Natural killer cell (primary cell): Measurements from ENCODE around the gene SH2D7. TPM values are rescaled to one million over a fixed set of nuclear protein-coding genes. Genes with fewer than 3 reads are reported as not detected.

Source experiments
- ATAC-seq, 3 donors: fragments of 150-1000 bp in 2 of 3; fragments of 200-7000 bp in 1 of 3; cut with Tn5 transposase; 1 replicate in 1 of 3; 2 replicates in 2 of 3; pipeline ENCODE4 v1.10.0; 2021; ENCODE audit warnings: mild to moderate bottlenecking in 2 of 3, moderate library complexity in 2 of 3
- DNase-seq, 2 donors: peaks; one replicate each; pipeline versions ENCODE4 v3.0.0 to v3.0.0-alpha.2; 2013 to 2021; ENCODE audit warnings: mixed read lengths in 1 of 2
- H3K27ac ChIP-seq: one replicate; pipeline ENCODE4 v1.5.1; 2013; ENCODE audit warnings: mild to moderate bottlenecking, low read length
- H3K27me3 ChIP-seq: one replicate; pipeline ENCODE4 v1.6.1; 2013; ENCODE audit warnings: low read length; ENCODE audit not compliant: control insufficient read depth, insufficient read depth
- H3K36me3 ChIP-seq: one replicate; pipeline ENCODE4 v1.6.1; 2013; ENCODE audit warnings: low read length; ENCODE audit not compliant: control insufficient read depth, insufficient read depth
- H3K4me1 ChIP-seq: one replicate; pipeline ENCODE4 v1.6.1; 2013; ENCODE audit warnings: low read length; ENCODE audit not compliant: control insufficient read depth, insufficient read depth
- H3K4me3 ChIP-seq: one replicate; pipeline ENCODE4 v1.5.1; 2013; ENCODE audit warnings: low read length
- H3K9me3 ChIP-seq: one replicate; pipeline ENCODE4 v1.6.1; 2013; ENCODE audit warnings: low read length; ENCODE audit not compliant: control insufficient read depth, insufficient read depth
- H3K27ac Mint-ChIP-seq, 2 donors: one replicate each; pipeline ENCODE4 v1.8.0; 2022; ENCODE audit warnings: mild to moderate bottlenecking in 2 of 2, mixed read lengths in 2 of 2, moderate library complexity in 1 of 2
- H3K27me3 Mint-ChIP-seq, 2 donors: one replicate each; pipeline ENCODE4 v1.8.0; 2022; ENCODE audit warnings: low read depth in 2 of 2, mixed read lengths in 2 of 2
- H3K36me3 Mint-ChIP-seq: one replicate; pipeline ENCODE4 v1.8.0; 2022; ENCODE audit warnings: mixed read lengths
- H3K4me1 Mint-ChIP-seq, 2 donors: one replicate each; pipeline ENCODE4 v1.8.0; 2022; ENCODE audit warnings: mixed read lengths in 2 of 2
- H3K4me3 Mint-ChIP-seq: one replicate; pipeline ENCODE4 v1.8.0; 2022; ENCODE audit warnings: mild to moderate bottlenecking, moderate library complexity, mixed read lengths
- H3K9me3 Mint-ChIP-seq, 2 donors: one replicate each; pipeline ENCODE4 v1.8.0; 2022; ENCODE audit warnings: mixed read lengths in 2 of 2
- WGBS: methylation state at CpG from one replicate; pipeline ENCODE4 v1.1.7; 2013; ENCODE audit warnings: missing lambda C conversion rate; ENCODE audit not compliant: insufficient coverage; 5-methylcytosine and 5-hydroxymethylcytosine counted together
- intact Hi-C: fragments of 100-400 bp; cut with micrococcal nuclease; formaldehyde crosslinking; loops from one replicate; pipeline ENCODE4 v1.14.2; 2022
- total RNA-seq, 4 donors: library from RNA; stranded (reverse); fragments of 120-200 nt in 1 of 4; gene quantifications; one replicate each; pipeline versions ENCODE4 v1.2.3 to v1.2.4, GENCODE V29; 2013 to 2022
- TF ChIP-seq, protein P1 (sequence below): fragments of 200-600 bp; IDR thresholded peaks from one replicate; pipeline ENCODE4 v1.8.0; 2022; ENCODE audit warnings: antibody characterized with exemption

SH2D7 gene
- total RNA-seq, 3 donors from 2014 or later (not counting 1 experiment from before 2014, with no cell fraction given): not detected

DNA sequence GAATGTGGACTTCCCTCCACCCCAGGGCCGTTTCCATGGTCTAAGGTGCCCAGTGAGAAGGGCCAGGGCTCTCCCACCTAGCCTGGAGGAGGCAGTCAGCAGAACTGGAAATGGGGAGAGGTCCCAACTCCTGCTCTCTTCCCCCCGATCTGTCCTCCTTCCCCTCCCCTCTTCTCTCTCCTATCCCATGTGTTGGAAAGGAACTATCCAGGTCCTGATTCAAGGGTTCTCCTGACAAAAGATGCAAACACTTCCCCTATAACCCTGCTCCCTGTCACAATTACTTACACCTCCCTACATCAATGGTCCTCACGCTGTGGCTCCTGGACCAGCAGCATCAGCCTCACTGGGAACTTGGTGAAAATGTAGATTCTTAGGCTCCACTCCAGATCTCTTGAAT lies 32.9 kb downstream of the SH2D7 start:
- WGBS: 92% methylated on average over 3 of the region's 3 CpGs
- ATAC-seq (no peak), DNase-seq (no peak)
- H3K4me1 ChIP-seq: no peaks in the 10 kb centered on the region
- Mint-ChIP-seq H3K9me3 (no peaks in the 10 kb centered on the region), H3K27me3 (no peaks in the 10 kb centered on the region), H3K4me1 (peaks cover 0 to 5% of the 10 kb centered on the region in 2 donors), H3K36me3 (no peaks in the 10 kb centered on the region), H3K4me3 (no peak overlapping the region), H3K27ac (no peak overlapping the region)
- intact Hi-C loops: loop anchor here (5.0 kb wide), 1 partner anchor 117 kb away; no protein-coding TSS in a partner anchor
- TF ChIP-seq, protein P1, sequence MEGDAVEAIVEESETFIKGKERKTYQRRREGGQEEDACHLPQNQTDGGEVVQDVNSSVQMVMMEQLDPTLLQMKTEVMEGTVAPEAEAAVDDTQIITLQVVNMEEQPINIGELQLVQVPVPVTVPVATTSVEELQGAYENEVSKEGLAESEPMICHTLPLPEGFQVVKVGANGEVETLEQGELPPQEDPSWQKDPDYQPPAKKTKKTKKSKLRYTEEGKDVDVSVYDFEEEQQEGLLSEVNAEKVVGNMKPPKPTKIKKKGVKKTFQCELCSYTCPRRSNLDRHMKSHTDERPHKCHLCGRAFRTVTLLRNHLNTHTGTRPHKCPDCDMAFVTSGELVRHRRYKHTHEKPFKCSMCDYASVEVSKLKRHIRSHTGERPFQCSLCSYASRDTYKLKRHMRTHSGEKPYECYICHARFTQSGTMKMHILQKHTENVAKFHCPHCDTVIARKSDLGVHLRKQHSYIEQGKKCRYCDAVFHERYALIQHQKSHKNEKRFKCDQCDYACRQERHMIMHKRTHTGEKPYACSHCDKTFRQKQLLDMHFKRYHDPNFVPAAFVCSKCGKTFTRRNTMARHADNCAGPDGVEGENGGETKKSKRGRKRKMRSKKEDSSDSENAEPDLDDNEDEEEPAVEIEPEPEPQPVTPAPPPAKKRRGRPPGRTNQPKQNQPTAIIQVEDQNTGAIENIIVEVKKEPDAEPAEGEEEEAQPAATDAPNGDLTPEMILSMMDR: no peak
- no peak overlapping the region for H3K4me3 ChIP-seq
- no peak overlapping the region for H3K27ac ChIP-seq
- no peaks in the 10 kb centered on the region for H3K36me3 ChIP-seq
- no peaks in the 10 kb centered on the region for H3K27me3 ChIP-seq
- no peaks in the 10 kb centered on the region for H3K9me3 ChIP-seq

DNA sequence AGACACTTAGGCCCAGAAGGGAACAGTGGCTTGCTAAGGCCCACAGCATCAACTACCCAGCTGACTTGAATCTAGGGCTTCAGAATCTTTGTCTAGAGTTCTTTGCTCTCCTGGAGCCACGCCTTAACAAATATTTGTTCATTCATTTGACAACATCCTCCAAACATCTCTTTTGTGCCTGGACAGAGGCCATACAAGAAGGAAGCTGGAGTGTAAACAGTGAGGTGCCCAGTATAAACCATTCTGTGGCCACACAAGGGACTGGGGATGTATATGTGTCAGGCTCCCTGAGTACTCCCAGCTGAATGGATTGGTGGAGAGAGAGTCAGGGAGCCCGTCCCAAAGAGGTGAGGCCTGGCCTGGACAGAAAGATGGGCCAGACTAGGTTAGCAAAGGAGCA lies 35.5 kb downstream of the SH2D7 start:
- Histone ChIP-seq H3K4me3 (no peak overlapping the region), H3K9me3 (no peaks in the 10 kb centered on the region), H3K36me3 (no peaks in the 10 kb centered on the region), H3K27me3 (no peaks in the 10 kb centered on the region), H3K27ac (no peak overlapping the region), H3K4me1 (peaks cover 13% of the 10 kb centered on the region)
- TF ChIP-seq, protein P1: no peak
- H3K27me3 Mint-ChIP-seq: no peaks in the 10 kb centered on the region
- no peaks in the 10 kb centered on the region for H3K36me3 Mint-ChIP-seq
- H3K4me1 Mint-ChIP-seq: peaks cover 5 to 23% of the 10 kb centered on the region in 2 donors
- no peak for ATAC-seq
- DNase-seq: no peak
- peak overlapping the region; percentile 28 for H3K4me3 Mint-ChIP-seq
- no peaks in the 10 kb centered on the region for H3K9me3 Mint-ChIP-seq
- 96% methylated on average over 2 of the region's 2 CpGs for WGBS
- intact Hi-C loops: loop anchor here (5.0 kb wide), 1 partner anchor 114 kb away; no protein-coding TSS in a partner anchor
- H3K27ac Mint-ChIP-seq: peak overlapping the region; percentile 18 to 92

GRCh38 chr15:78129077-78129750 lies 36.9 kb downstream of the SH2D7 start:
- no peaks in the 10 kb centered on the region for H3K27me3 Mint-ChIP-seq
- TF ChIP-seq, protein P1: no peak
- ATAC-seq (no peak), DNase-seq (peak in 1 of 2 donors; percentile 43)
- no peaks in the 10 kb centered on the region for H3K36me3 ChIP-seq
- no peak overlapping the region for H3K4me3 Mint-ChIP-seq
- no peaks in the 10 kb centered on the region for H3K9me3 Mint-ChIP-seq
- no peak overlapping the region for H3K4me3 ChIP-seq
- H3K27me3 ChIP-seq: no peaks in the 10 kb centered on the region
- H3K4me1 ChIP-seq: peaks cover 13% of the 10 kb centered on the region
- 92% methylated on average over 8 of the region's 8 CpGs for WGBS
- intact Hi-C loops: loop anchor here (5.0 kb wide), 1 partner anchor 113 kb away; no protein-coding TSS in a partner anchor
- no peak overlapping the region for H3K27ac ChIP-seq
- peak overlapping the region; percentile 32 to 92 for H3K27ac Mint-ChIP-seq
- H3K4me1 Mint-ChIP-seq: peaks cover 5 to 24% of the 10 kb centered on the region in 2 donors
- H3K36me3 Mint-ChIP-seq: no peaks in the 10 kb centered on the region
- H3K9me3 ChIP-seq: no peaks in the 10 kb centered on the region
